HG03342 (cell line): ENCODE measurements around the gene APOB.

ENCODE experiments used
- ATAC-seq: cut with Tn5 transposase; IDR thresholded peaks from one replicate; pipeline ENCODE4 v1.9.1; 2021; ENCODE audit warnings: mild to moderate bottlenecking, moderate library complexity; ENCODE audit not compliant: unreplicated experiment

Gene APOB

DNA sequence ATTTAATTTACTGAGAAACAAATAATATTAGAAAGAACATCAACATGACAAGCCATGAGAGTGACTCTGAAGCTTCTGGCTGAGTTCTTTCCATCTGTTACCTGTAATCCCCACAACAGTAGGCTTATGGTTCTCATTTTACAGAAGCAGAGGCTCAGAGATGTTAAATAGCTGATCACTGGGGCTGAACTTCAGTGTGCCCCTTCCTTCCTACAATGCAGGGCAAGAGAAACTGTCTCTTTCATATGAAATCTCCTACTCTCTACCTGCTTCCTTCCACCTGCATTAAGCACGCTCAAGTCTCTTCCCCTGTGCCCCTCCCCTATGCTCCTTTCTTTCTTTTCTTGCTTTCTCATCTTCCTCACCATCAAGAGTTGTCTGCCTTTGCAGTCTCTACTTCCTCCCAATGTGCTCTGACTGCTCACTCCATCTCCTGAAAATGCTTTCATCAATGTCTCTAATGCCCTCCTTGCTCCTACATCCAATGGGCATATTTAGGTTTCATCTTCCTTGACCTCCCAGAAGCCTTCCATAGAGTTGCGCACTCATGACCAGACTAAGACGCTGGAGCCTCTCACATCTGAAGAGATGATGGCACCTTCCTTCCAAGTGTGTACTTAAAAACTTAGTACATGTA lies 23.7 kb downstream of the APOB start:
- no peak for ATAC-seq

DNA sequence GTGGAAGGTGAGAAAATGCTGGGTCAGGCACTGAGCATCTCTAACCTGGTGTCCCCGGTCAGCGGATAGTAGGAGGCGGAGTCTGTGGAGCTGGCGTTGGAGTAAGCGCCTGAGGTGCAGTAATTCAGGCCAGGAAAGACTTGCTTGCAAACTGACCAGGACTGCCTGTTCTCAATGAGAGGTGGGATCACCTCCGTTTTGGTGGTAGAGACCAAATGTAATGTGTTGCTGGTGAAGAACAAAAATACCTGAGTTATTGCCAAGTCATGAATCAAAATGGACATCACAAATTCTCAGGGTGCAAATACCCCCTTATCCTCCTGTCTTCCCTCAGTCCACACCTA lies 24.2 kb downstream of the APOB start:
- ATAC-seq: no peak

DNA sequence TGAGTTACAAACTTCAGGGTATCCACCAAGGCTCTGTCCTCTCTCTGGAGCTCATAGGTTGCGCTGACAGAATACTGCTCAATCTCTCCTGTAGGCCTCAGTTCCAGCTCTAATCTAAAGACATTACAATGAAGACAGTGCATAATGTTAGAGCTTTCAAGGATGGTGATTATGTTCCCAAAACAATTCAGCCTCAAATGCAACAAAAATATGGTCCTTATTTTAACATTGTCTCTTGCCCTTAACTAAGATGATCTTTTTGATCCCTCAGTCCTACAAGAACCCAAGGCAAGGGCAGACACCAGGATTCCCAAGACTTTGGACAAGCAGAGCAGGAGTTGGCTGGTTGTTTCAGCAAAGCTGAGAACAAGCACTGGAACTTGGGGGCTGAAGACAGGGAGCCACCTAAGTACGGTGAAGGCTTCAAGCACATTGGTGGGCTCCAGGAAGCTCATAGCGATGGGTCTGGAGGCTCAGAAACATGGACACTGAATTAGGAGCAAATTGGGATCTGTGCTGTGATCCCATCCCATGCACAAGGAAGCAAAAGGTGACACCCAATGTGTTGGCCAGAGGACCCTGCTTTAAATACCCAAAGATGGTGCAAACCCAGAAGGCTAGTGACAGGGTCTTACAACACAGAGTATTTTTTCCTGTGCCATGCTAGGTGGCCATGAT lies 24.7 kb downstream of the APOB start:
- ATAC-seq: no peak

DNA sequence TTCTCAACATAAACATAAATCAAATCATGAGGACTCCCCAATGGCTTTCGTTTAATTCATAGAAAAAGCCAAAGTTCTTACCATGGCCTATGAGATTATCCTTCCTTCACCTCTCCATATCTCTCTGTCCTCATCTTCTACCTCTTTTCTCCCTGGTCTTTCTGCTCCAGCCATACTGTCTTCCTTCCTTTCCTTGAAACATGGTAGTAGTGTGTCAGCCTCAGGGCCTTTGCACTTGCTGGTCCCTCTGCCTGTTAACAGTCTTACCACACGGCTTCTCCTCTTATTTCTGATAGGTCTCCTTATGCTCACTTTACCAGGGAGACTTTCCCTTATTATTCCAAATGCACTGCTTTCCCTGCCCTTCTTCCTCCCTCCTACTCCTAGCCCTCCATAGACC lies 25.6 kb downstream of the APOB start:
- ATAC-seq: no peak

DNA sequence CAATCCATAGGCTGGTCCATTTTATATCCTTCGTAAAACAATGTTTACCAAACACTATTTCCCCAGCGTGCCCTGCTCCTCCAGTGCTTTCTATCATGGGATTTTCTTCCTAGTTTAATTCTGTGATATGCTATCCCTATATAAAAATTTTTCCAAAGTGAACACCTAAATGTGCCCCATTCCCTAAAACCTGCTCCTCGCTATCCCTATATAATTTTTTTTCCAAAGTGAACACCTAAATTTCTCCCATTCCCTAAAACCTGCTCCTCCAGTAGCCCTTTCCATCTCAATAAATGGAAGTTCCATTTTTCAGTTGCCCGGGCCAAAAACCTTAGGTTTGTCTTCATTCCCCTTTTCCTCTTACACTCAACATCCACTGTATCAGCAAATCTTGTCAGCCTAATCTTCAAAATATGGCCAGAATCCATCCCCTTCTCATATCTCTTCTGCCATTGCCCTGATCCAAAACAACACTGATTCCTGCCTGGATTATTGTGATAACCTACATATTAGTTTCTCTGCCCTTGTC lies 26.1 kb downstream of the APOB start:
- no peak for ATAC-seq

DNA sequence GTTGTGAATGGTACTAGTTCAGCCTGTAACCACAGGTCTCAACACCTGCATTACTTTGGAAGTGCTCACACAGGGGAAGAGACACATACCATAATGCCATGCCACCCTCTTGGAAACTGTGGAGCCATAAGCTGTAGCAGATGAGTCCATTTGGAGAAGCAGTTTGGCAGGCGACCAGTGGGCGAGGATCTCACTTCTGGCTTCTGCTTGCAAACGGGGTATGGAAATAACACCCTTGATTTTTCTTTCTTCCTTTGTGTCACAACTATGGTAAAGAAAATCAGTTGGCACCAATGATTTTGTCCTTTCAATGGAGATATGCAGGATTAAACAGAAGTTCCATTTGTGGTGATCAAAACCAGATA lies 28.6 kb downstream of the APOB start:
- no peak for ATAC-seq

DNA sequence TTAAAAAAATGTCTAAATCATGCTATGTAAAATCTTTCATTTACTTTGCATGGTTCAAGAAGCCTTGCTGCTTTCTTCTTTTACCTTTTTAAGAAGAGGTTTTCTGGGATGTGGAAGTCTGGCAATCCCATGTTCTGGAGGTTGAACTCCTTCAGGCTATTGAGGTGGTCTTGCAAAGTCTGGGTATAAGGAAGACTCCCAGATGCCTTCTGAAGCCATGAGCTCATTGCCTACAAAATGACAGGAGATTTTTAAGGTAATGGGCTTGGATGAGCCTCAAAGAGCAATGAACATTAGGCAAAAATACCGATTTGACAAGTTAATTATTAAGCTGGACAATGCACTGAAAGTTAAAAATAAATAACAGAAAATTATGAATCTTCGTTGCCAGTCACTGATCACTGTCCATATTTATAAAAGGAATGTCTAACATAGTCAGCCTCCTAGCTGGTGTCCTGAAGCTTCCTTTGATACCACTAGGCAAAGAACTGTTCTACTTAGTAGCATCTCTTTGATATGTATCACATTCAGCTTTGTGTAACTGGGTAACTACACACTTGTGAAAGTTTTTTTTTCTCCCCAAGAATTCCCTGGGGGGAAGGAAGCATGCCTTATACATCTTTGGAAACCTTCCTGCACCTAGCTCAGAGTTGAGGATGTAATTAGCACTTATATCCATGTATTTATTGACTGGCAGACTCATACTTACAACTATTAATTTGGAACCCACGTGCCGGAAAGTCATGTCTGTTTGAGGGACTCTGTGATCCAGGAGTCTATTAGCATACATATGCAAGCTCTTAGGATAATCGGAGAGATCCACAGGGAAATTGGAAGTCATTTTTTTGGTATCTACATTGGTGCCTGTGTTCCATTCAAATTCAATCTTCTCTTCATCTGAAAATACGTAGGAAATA lies 29.3 kb downstream of the APOB start:
- ATAC-seq: no peak

DNA sequence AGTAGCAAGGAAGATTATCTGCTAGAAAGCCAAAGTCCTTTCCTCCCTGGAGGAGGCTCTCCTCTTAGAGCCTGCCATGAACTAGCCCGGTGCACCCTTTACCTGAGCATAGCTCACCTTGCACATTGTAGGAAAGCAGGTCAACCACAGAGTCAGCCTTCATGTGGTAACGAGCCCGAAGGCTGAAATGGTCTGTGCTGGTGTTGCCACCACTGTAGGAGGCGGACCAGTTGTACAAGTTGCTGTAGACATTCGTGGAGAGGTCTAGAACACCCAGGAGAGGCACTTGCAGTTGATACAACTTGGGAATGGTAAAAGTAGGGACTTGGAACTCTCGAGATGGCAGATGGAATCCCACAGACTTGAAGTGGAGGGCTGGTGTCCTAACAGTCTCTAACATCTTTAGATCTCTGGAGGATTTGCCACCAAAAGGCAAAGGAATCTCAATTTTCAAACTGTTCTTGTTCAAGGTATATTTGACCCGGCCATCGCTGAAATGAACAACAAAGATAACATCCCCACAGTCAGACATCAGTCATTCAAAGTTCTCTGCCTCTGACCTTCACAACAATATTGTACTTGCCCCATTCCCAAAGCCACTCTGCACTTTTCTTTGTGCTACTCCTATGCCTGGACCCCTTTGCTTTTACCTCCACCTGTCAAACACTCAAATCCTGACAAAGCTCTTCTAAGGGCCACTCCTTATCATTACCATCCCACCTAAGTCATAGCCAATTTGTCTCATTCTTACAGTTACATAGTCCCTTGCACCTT lies 30.6 kb downstream of the APOB start:
- ATAC-seq: no peak

DNA sequence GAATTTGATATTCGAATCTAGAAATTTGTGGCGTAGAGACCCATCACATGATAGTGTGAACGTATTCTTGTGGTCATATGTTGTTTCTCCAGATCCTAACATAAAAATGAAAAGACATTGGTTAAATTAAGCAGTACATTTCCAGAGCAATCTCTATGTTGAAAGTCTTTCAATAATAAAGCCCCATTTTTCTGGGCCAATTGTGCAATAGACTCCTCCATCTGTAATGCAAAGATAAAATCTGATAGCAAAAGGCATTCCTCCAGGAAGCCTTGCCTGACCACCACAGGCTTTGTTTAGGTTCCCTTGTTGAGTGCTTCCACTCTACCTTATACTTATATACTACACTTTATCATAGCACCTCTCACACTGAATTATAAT lies 31.3 kb downstream of the APOB start:
- no peak for ATAC-seq

DNA sequence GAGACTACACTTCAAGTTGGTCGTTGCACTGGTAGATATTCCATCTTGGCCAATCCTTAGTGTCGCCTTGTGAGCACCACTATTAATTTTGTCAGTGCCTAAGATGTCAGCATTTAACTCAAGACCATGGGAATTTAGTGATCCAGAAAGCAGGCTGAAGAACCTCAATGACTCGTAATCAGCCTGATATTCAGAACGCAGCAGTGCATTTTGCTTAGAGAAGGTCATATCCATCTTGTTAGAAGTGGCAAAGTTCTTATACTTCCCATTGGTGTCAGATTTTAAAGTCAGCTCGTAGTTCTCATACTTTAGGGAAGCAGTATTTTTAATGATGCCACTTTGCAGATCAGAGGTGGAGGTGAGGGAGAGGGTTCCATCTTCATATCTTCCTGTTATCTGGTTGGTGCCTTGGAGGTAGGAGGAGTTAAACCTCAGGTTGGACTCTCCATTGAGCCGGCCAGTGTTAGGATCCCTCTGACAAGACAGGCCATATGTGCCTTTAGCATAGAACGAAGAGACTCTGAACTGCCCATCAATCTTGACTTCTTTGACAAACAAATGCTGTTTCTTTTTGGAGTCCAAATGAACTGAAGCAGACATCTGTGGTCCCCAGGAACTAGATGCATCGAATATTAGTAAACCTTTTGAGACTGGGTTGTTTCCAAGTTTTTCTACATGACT lies 31.9 kb downstream of the APOB start:
- no peak for ATAC-seq

DNA sequence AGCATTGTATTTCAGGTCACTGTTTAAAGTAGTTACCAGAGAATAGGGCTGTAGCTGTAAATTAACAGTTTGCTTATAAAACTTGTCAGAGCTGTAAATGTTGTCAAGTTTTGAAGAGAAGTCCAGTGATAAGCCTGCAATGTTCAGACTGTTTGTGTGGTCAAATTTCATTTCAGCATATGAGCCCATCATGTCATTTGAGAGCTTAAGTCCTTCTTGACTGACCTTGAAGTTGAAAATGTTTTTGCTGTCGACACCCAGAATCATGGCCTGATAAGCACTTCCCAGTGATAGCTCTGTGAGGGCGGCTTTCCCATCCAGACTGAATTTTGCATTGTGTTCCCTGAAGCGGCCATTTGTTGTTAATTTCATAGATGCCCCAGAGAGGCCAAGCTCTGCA lies 32.4 kb downstream of the APOB start:
- ATAC-seq: no peak

DNA sequence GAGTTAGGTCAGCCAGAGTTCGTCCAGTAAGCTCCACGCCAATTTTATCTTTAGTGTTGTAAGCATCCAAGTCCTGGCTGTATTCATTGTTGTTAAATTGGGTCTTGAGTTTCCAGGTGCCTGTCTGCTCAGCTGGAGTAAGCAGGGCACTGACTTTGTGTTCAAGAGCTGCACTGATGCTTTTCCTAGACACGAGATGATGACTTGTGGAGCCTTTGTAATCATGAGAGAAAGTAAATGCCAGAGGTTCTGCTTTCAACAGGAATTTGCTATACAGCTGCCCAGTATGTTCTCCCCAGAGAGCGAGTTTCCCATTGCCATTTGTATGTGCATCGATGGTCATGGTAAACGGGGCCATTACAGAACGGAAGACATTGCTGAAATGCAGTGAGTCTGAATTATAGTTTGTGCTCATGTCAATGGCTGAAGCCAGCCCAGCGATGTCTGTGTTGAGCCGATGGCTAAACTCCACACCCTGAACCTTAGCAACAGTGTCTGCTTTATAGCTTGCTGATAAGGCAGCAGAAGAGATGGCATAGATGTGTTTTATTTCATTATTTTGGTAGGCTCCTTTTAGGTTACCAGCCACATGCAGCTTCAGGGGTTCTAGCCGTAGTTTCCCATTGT lies 32.9 kb downstream of the APOB start:
- no peak for ATAC-seq

DNA sequence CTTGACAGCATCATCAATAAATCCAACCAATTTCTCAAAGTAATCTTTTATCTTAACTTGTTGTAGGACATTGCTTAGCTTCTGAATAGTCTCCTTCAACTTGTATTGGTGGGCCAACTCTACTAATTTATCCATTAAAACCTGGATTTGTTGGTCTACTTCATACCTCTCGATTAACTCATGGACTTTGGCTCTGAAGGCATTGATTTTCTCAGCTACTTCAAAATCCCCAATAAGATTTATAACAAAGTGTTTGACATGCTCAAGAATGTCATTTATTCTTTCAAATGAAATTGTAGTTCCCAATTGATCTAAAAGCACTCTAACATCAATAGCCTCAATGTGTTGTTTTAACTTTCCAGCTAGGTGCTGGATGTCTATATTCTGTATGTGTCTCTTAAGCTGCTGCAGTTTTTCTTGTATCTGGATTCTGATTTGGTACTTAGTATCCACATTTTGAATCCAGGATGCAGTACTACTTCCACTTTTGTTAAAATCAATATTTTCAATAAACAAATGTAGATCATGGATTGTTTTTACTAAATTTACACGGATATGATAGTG lies 34.1 kb downstream of the APOB start:
- ATAC-seq: no peak

DNA sequence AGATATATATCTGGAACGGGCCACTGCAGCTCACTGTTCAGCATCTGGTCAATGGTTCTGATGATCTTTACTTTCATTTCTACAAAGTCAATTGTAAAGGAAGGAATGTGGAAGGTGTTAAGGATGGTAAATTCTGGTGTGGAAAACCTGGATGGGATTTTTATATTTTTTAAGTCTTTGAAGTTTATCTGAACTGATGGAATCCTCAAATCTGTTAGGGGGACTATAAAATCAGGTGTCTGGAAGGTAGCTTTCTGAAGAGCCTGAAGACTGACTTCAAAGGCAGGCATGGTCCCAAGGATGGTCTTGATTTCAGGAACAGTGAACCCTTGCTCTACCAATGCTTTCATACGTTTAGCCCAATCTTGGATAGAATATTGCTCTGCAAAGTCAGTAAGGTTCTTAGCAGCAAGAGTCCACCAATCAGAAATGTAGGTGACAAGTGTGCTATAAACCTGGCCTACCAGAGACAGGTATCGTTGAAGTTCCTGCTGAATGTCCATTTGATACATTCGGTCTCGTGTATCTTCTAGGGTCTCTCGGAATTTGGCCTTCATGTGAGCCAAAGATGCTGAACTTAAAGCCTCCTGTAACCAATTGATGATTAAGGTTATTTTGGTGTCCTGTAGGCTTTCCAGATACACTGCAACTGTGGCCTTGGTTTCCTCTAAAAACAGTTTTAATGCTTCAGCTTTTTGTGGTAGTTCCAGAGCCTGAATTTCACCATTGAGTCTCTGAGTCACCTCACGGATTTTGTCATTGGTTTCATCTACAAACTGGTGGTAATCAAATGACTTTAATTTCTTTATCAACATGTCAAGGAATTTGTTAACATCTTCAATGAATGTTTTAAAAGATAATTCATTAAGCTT lies 34.8 kb downstream of the APOB start:
- ATAC-seq: no peak

DNA sequence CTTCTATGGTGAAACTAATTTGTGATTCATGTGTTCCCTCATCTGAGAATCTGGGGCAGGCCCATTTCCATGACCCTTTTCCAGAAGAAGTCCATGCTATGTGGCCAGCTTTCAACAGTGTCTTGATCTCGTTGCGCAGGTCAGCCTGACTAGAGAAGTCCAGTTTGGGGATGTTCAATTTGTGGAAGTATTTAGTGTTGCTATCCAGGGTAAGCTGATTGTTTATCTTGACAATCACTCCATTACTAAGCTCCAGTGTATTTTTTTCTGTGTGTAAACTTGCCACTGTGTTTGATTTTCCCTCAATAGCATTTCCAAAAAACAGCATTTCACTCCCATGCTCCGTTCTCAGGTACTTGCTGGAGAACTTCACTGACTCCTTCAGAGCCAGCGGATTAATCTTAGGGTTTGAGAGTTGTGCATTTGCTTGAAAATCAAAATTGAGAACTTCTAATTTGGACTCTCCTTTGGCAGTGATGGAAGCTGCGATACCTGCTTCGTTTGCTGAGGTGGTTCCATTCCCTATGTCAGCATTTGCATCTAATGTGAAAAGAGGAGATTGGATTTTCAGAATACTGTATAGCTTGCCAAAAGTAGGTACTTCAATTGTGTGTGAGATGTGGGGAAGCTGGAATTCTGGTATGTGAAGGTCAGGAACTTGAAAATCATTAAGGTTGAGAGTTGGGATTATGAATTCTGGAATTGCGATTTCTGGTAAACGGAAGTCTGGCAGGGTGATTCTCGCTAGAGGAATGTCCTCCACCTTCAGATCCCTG lies 35.7 kb downstream of the APOB start:
- ATAC-seq: no peak

DNA sequence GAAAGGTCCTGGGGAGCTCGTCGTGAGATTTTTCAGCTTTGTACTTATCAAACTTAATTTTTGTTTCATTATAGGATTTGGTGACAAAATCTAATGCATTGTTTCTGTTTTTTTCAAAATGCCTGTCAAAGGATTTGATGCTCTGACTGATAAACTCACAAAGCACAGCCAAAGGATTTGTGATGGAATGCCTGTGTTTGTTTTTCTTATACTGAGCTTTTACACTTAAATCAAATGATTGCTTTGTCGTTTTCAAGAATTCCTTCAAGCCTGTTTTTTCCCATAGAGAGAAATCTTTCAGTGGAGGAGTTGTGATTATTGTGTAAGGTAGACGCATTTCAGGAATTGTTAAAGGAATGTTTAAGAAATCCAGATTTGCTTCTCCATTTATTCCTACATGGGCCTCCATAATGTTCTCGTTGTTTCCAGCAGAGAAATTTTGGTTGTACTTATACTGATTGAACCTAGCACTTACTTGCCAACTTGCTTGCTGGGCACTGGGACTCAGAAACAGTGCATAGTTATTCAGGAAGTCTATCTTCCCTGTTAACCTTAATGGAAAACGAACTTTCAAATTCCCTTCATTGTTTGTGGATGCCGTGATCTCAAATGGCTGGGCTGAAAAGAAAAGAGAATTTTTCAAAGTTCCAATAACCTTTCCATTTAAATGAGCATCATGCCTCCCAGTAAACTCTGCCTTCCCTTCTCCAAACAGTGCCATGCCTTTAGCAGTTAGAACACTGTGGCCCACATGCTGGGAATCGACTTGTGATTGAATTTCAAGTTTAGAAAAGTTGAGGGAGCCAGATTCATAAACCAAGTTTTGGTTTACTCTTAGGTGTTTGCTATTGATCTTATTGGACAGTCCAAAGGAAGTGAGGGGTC lies 36.5 kb downstream of the APOB start:
- no peak for ATAC-seq
